Activated effector memory CD4-positive, alpha-beta T cell treated with anti-CD3 and anti-CD28 coated beads, Interleukin-2, amount 50 U/mL, for 16 hours (primary cell): ENCODE measurements around the gene UTP14A.
A peak's percentile ranks its signal among the peaks of the same experiment; 100 is the strongest.

Experiments
- DNase-seq: peaks from one replicate; pipeline ENCODE4 v3.0.0-alpha.2; 2020

The UTP14A gene

GRCh38 chrX:129953334-129953648 is 47.3 kb downstream of the UTP14A start:
- DNase-seq, result no peak

DNA sequence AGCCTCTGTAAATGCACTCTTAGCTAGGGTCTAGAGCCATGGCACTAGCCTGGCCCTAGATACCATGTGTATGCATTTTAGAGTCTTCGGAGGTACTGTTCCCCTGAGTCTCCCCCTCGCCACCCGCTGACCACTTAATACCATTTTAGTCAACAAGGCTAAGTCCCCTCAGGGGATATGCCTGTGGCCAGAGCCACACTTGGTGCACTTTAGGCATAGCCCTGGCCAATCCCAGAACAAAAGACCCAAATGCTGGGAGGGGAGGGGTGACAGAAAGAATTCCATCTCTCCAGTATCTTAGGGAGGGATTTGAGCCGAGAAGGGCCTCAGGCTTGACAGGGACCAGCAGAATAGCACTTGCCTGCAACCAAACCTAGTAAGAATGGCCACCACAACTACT is 47.9 kb downstream of the UTP14A start:
- no peak for DNase-seq

DNA sequence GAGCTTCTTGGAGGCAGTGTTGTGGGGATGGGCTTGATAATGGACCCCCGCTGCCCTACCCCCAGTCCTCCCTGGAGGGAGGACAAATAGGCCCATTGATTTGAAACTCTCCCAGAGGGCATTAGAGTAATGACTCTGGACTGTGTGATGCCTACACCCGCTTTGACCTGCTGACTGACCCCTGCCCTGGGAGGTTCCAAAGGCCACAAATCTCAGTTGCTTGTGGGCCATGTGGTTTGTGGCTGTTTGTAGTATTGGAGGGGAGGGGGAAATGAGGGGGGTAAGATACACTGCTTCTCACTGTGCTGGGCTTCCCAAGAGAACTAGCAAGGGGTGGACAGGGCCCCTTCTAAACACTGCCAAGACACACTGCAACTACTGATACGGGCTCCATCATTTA is 48.8 kb downstream of the UTP14A start:
- DNase-seq, result no peak

DNA sequence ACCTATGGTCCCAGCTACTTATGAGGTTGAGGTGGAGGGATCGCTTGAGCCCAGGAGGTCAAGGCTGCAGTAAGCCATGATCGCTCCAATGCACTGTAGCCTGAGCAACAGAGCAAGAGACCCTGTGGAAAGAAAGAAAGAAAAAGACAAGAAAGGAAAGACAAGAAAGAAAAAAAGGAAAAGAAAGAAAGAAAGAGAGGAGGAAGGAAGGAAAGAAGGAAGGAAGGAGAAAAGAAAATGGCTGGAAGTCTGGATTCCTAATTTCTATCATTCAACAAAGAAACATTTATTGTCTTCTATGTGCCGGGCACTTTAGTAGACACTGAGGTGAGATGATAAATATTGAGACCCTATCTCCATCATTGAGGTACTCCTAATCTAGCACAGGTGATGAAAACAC is 49.7 kb downstream of the UTP14A start:
- no peak for DNase-seq

DNA sequence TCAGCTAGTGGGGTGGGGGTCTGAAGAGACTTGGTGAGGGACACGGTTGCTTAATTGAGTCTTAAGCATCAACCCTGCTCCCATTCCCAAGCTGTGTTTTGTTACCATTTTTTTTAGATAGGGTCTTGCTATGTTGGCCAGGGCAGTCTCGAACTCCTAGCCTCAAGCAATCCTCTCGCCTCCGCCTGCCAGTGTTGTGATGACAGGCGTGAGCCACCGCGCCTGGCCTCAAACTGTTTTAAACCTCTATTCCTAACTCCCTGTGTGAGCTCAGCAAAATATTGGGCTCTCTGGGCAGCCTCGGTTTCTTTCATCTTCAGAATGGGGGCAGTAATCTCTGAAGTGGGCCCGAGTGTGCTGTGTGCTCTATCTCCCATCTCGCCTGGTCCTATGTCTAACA is 50.2 kb downstream of the UTP14A start:
- no peak for DNase-seq

GRCh38 chrX:129956765-129957164 is 50.8 kb downstream of the UTP14A start:
- no peak for DNase-seq

DNA sequence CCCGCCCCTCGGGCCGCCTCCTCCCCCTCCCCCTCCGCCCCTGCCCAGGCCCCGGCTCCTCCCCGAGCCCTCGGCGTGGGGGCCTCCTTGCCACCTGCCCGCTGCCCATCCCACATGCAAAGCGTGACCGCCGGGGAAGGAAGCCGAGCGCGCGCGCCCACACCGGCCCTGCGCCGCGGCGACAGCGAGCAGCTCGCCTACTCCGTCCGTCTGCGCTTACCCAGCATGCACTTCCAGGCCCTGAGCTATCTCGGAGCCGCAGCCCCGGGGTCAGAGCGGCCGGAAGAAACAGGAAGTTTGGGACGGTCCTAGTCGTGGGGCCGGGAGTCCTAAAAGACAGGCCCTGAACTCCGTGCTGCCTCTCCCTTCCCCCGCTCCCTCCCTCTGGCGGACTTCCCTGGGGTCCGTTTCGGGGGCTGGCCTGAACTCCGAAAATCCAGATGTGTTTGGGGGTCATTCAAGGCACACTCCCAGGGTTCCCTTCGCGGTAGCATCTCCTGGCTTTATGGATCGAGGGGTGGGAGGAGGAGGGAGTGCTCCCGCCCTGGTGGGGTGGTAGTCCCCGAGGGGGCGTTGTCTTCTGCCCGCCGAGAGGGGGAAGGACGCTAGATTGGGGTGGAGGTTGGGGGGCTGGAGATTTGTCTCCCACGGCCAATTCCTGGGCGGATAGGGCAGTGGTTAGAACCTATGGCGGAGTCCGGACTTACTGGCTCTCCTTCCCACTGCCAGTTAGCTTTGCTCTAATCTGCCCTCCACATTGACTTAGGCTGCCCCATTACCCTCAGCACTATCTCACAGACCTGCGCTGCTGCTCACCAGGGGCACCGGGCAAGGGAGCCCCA is 51.5 kb downstream of the UTP14A start:
- DNase-seq, result peak; percentile 82

DNA sequence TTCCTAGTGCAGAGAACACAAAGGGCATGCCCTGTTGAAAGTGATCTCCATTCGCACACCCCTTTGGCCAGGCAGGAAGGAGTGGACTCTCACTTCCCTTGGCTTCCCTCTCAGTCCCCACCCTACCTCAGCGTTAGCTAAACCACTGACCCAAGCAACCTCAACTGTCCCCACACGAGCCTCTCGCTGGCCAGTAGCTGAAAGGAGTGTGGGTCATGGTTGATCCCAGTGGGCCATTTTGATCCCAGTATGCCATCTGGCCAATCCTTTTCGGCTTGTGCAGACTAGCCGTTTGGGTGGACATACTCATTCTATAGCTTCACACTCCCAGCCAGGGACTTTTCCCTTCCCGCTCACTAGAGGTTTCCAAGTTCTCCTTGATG is 52.1 kb downstream of the UTP14A start:
- no peak for DNase-seq

DNA sequence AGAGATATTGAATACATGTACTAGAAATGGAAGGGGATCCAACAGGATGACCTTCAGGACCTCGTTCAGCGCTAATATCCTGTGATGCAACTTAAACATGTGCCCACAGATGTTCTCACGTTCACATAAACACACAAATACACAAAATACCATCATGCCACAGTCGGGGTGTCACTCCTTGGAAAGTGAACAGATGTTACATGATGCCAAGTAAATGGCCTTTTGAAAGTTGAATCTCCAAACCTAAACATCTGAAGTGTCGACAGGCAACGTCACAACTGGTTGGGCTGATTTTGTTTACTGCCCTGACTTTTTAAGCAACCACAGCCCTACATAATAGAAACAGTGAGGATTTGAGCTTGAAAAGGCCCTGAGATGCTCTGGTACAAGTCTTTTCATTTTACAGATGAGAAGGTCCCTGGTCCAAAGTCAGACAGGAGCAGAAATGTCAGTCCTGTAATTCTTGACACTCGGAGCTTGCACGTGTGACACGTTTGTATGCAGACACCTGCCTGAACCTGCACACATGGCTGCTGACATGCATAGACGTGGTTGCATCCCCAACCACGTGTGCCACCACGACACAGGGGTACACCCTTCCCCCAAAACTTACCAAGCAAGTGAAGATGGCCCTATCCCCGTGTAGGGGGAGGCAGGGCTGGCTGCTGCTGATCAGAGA is 53.0 kb downstream of the UTP14A start:
- no peak for DNase-seq

DNA sequence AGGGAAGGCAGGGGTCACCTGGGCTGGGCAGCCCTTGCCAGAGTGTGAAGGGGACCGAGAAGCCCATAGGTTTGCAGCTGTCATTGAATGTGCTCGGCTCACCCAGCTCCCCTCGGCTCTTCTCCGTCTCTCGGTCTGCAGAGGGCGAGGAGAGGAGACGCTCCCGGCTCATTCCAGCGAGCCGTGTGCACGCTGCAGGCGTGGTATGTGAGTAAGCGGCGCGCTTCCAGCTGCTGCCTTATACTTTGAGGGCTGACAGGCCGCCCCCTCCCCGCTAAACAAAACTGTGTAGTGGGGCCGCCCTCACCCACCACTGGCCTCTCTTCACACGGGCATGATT is 53.5 kb downstream of the UTP14A start:
- DNase-seq, result no peak

DNA sequence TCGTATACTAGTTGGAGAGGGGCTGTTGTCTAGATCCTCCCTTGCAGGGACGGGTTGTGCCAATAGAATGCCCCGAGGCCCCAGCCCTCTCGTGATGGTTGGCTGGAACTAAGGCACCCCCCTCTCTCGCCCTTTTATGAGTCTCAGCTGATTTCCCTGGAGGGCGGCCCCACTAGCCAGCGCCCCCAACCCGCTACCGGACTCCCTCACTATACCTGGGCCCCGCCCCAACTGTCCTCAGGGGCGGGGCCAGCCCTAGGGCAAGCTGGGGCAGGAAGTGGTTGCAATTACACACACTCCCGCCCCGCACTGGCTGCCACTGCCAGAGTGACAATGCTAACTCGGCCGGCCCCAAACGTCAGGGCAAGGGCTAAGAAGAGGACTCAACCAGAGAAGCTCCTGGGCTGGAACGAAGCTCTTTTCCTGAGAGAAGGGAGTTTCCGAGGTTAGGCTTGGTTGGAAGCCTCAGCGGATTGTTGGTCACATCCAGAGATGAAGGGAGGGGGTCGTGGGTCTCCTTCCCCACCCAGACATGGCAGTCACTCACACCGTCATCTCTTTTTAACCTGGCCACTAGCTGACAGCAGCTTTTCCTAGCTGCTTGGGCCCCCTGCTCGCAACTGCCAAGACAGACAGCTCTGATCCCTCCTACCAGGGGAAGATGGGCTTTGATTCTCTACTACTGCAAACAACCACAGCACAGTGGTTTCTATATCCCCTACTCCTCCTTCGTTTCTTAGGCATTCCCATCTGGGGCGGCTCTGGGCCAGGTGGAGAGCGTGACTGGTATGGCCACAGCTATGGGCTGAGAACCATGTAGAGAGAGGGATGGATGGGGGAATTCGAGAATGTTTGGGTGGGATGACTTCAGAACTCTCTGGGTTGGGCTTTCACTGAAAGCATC is 55.5 kb downstream of the UTP14A start:
- peak; percentile 87 for DNase-seq

GRCh38 chrX:129963729-129964128 is 57.8 kb downstream of the UTP14A start:
- DNase-seq, result no peak

DNA sequence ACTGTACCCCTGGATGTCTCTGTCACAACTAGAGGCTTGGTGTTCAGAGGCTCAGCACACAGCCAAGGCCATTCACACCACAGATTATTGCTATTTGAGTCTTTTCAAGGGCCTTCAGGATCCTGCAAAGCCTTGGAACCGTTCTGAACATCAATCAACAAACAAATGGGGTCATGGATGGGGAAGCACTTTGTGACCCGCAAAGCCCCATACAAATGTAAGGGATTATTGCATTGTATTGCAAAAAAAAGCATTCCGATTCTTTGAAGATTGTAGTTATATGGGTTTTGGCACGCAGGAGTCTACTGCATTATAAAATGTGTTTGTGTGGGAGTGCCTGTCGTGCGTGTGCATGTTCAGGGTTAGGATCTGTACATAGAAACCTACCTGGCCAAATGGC is 59.2 kb downstream of the UTP14A start:
- no peak for DNase-seq

DNA sequence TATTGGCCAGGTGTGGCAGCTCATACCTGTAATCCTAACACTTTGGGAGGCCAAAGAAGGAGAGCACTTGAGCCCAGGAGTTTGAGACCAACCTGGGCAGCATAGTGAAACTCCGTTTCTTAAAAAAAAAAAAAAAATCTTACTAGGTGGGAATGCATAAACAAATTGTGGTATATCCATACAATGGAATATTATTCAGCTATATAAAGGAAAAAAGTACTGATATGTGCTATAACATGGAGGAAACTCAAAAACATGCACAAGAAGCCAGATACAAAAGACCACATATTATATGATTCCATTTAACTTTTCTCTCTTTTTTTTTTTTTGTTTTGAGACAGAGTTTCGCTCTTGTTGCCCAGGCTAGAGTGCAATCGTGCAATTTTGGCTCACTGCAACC is 63.0 kb downstream of the UTP14A start:
- no peak for DNase-seq

- DNase-seq, result no peak
Observed at GRCh38 chrX:129976441-129976840, 70.5 kb downstream of the UTP14A start.
